H1 (cell line): ENCODE data around the gene EIF2B5.

Experiments used
- CEBPB ChIP-seq: IDR thresholded peaks from 2 replicates; pipeline ENCODE4 v1.6.1; 2012; ENCODE audit warnings: low read depth, low read length
- CHD2 ChIP-seq: IDR thresholded peaks from 2 replicates; pipeline ENCODE4 v1.6.1; 2012; ENCODE audit warnings: low read length, improper control_type of control experiment
- CTCF ChIP-seq, 3 experiments: IDR thresholded peaks; 1 replicate in 2 of 3; 2 replicates in 1 of 3; pipeline versions ENCODE4 v1.5.1 to v1.6.1; 2011; ENCODE audit warnings: low read length in 3 of 3, mild to moderate bottlenecking in 3 of 3, inconsistent platforms in 2 of 3, low read depth in 1 of 3, moderate library complexity in 1 of 3; ENCODE audit not compliant: insufficient read depth in 1 of 3; ENCODE audit errors: control extremely low read depth in 1 of 3
- EP300 ChIP-seq, 2 experiments: IDR thresholded peaks; 1 replicate in 1 of 2; 2 replicates in 1 of 2; pipeline ENCODE4 v1.6.1; 2011 to 2012; ENCODE audit warnings: low read depth in 2 of 2, low read length in 2 of 2, mild to moderate bottlenecking in 2 of 2, borderline replicate concordance in 1 of 2, inconsistent platforms in 1 of 2, moderate library complexity in 1 of 2
- EZH2 ChIP-seq: fragments of 200-600 bp; sonication (generic); IDR thresholded peaks from 2 replicates; pipeline ENCODE4 v1.7.1; 2012; ENCODE audit warnings: low read depth, mild to moderate bottlenecking, moderate library complexity, low read length, inconsistent platforms; ENCODE audit not compliant: severe bottlenecking
- FOSL1 ChIP-seq: IDR thresholded peaks from 2 replicates; pipeline ENCODE4 v1.6.1; 2011; ENCODE audit warnings: mild to moderate bottlenecking, low read depth, low read length, moderate library complexity; ENCODE audit not compliant: insufficient read depth
- GTF2F1 ChIP-seq: IDR thresholded peaks from 2 replicates; pipeline ENCODE4 v1.6.1; 2012; ENCODE audit warnings: low read depth, low read length, improper control_type of control experiment, borderline replicate concordance
- JUN ChIP-seq: IDR thresholded peaks from 2 replicates; pipeline ENCODE4 v1.6.1; 2011; ENCODE audit warnings: low read depth, mild to moderate bottlenecking, improper control_type of control experiment, low read length
- POLR2A ChIP-seq, 2 experiments: IDR thresholded peaks; 1 replicate in 1 of 2; 2 replicates in 1 of 2; pipeline ENCODE4 v1.6.1; 2011; ENCODE audit warnings: low read depth in 2 of 2, low read length in 2 of 2, mild to moderate bottlenecking in 2 of 2; ENCODE audit errors: control extremely low read depth in 1 of 2
- POLR2AphosphoS5 ChIP-seq: IDR thresholded peaks from 2 replicates; pipeline ENCODE4 v1.6.1; 2011; ENCODE audit warnings: low read depth, low read length
- SIN3A ChIP-seq, 2 experiments: IDR thresholded peaks in 1 of 2; conservative IDR thresholded peaks in 1 of 2; 2 replicates each; pipeline ENCODE4 v1.6.1; 2011 to 2012; ENCODE audit warnings: low read length in 2 of 2, improper control_type of control experiment in 1 of 2, low read depth in 1 of 2, mild to moderate bottlenecking in 1 of 2
- SRF ChIP-seq: IDR thresholded peaks from 2 replicates; pipeline ENCODE4 v1.6.1; 2011; ENCODE audit warnings: mild to moderate bottlenecking, low read depth, low read length, moderate library complexity
- TAF7 ChIP-seq: optimal IDR thresholded peaks from 2 replicates; pipeline ENCODE3; 2011; ENCODE audit warnings: low read depth, mild to moderate bottlenecking, inconsistent platforms, low read length, moderate library complexity, borderline replicate concordance

- no peak for TF ChIP-seq CTCF (IDR thresholded peaks at IDR 0.05; ENCODE audit: control extremely low read depth in 1 of 3, insufficient read depth in 1 of 3, low read depth in 1 of 3, low read length in 3 of 3)
- TF ChIP-seq EP300 (IDR thresholded peaks at IDR 0.05; ENCODE audit: borderline replicate concordance in 1 of 2, low read depth in 2 of 2, low read length in 2 of 2), result no peak
- no peak for TF ChIP-seq EZH2
- TF ChIP-seq POLR2A (IDR thresholded peaks at IDR 0.05; ENCODE audit: control extremely low read depth in 1 of 2, low read depth in 2 of 2, low read length in 2 of 2), result no peak
- no peak for TF ChIP-seq TAF7
- TF ChIP-seq SIN3A (conservative IDR thresholded peaks at IDR 0.05 in 1 of 2, IDR thresholded peaks at IDR 0.05 in 1 of 2; ENCODE audit: low read depth in 1 of 2, low read length in 2 of 2), result no peak
- TF ChIP-seq FOSL1, result no peak
- TF ChIP-seq CHD2, result no peak
- TF ChIP-seq POLR2AphosphoS5, result no peak
- TF ChIP-seq GTF2F1, result no peak
- TF ChIP-seq JUN, result no peak
- no peak for TF ChIP-seq SRF
- no peak for TF ChIP-seq CEBPB
Observed at GRCh38 chr3:184169896-184170875, 35.0 kb downstream of the EIF2B5 start.
